ENCODE data around the gene EFCAB9. TPM values are rescaled to one million over a fixed set of nuclear protein-coding genes. Genes with fewer than 3 reads are reported as not detected.

The EFCAB9 gene
- total and polyA plus RNA-seq, 2 of the 8 experiments (the other 6 are each of a cell fraction or from before 2014, with no cell fraction given) = not detected

DNA sequence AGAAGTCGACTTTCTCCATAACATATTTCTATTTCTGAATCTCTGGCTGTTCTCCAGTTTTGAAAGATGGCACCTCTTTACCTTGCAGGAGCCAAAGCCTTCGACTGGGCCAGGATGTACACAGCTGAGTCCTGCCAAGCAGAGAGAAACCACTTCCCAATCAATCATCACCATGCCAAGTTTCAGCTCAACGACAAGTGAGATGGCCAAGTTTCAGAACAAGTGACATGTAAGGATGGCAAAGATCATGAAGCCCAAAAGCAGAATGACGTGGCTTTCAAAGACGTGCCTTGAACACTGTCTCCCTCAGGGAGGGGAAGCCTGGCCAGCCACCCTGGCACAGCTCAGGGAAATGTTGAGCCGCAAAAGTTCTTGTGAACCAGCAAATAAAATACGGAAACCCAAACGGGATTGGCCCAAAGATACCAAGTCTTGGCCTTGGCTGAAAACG lies 23.7 kb upstream of the EFCAB9 start:
- DNase-seq (ENCODE audit: low read depth in 1 of 2, low spot score in 2 of 2) = no peak
- Histone ChIP-seq H3K56ac (replicated peaks; ENCODE audit: insufficient read length, low read depth, low read length) (no peak overlapping the region), H2BK120ac (replicated peaks; ENCODE audit: low read depth, low read length) (no peak overlapping the region), H2AK5ac (ENCODE audit: low read depth, low read length) (no peak overlapping the region; the same call in 1 of the 2 replicates), H3K9ac (replicated peaks in 1 of 4; ENCODE audit: extremely low read depth in 1 of 4, low read depth in 3 of 4, low read length in 3 of 4) (no peak overlapping the region), H3K23ac (ENCODE audit: insufficient read length) (no peak overlapping the region), H4K91ac (replicated peaks; ENCODE audit: insufficient read length, low read length) (no peak overlapping the region), H3K9me3 (ENCODE audit: insufficient read depth in 2 of 2, low read depth in 1 of 2, low read length in 1 of 2) (no peaks in the 10 kb centered on the region), H2AFZ (ENCODE audit: low read length) (no peak overlapping the region), H3K4me3 (ENCODE audit: extremely low read depth in 1 of 4, insufficient read depth in 2 of 4, low read depth in 3 of 4, low read length in 4 of 4) (no peak overlapping the region), H2BK20ac (ENCODE audit: low read length) (no peak overlapping the region), H3K4me1 (replicated peaks in 1 of 4; ENCODE audit: control insufficient read depth in 3 of 4, insufficient read depth in 4 of 4, low read length in 3 of 4) (peaks cover 0 to 10% (median 4%) of the 10 kb centered on the region in 4 experiments; a peak in 4 of 7 replicates), H4K5ac (ENCODE audit: insufficient read length, low read depth, low read length) (no peak overlapping the region), H3K18ac (ENCODE audit: extremely low read depth, low read length) (no peak overlapping the region), H3K36me3 (ENCODE audit: control insufficient read depth in 2 of 4, insufficient read depth in 4 of 4, low read length in 3 of 4) (no peaks in the 10 kb centered on the region), H2BK12ac (ENCODE audit: low read depth, low read length) (no peak overlapping the region), H4K20me1 (replicated peaks in 1 of 2; ENCODE audit: control insufficient read depth in 1 of 2, insufficient read depth in 2 of 2, low read length in 2 of 2) (no peaks in the 10 kb centered on the region), H3K79me1 (ENCODE audit: low read depth, low read length) (peaks cover 8% of the 10 kb centered on the region; the same call in 1 of the 2 replicates), H3K4ac (replicated peaks; ENCODE audit: insufficient read length, low read depth, low read length) (no peak overlapping the region), H3K27me3 (replicated peaks in 1 of 4; ENCODE audit: control insufficient read depth in 3 of 4, extremely low read depth in 1 of 4, insufficient read depth in 3 of 4, low read length in 3 of 4) (no peaks in the 10 kb centered on the region), H3K14ac (ENCODE audit: insufficient read length) (no peak overlapping the region), H4K8ac (ENCODE audit: extremely low read depth, insufficient read depth, low read length) (no peak overlapping the region), H3K23me2 (ENCODE audit: low read depth, low read length) (no peaks in the 10 kb centered on the region; the same call in 1 of the 2 replicates), H3K27ac (ENCODE audit: low read depth, low read length) (no peak overlapping the region), H2BK5ac (ENCODE audit: low read depth, low read length) (no peak overlapping the region), H3K4me2 (ENCODE audit: insufficient read depth in 1 of 2, low read depth in 2 of 2, low read length in 2 of 2) (no peak overlapping the region), H2BK15ac (ENCODE audit: low read length) (no peak overlapping the region), H3K79me2 (ENCODE audit: control insufficient read depth in 1 of 2, insufficient read depth in 2 of 2, low read length in 2 of 2) (no peaks in the 10 kb centered on the region)
- ChIA-PET POLR2A (ENCODE audit: partially characterized antibody) (interaction anchor here (0.9 kb wide), 1 partner anchor 9 kb away, joined by 3 read pairs; no protein-coding TSS in a partner anchor), CTCF (ENCODE audit: partially characterized antibody) (interaction anchor here (0.5 to 1.0 kb wide), 3 partner anchors 18 to 470 kb away, joined by 3 to 4 read pairs (median 3); partner anchors contain the start of gene STK10)
- 87% methylated on average over 9 of the region's 9 CpGs; no CpG with 5 or more reads in 1 of the 2 experiments for WGBS, 2 experiments (ENCODE audit: extremely low coverage in 1 of 2, insufficient coverage in 1 of 2, insufficient read length in 1 of 2, insufficient replicate concordance in 2 of 2, low coverage in 1 of 2, low lambda C conversion rate in 2 of 2, missing lambda C conversion rate in 1 of 2)
- no peak for FAIRE-seq
- TF ChIP-seq SP4 (IDR thresholded peaks at IDR 0.05; ENCODE audit: low read length) = no peak
- TF ChIP-seq BRCA1 (IDR thresholded peaks at IDR 0.05; ENCODE audit: low read depth, low read length) = no peak
- TF ChIP-seq ZNF274 (IDR thresholded peaks at IDR 0.05; ENCODE audit: borderline replicate concordance, extremely low read depth, low read length) = no peak
- TF ChIP-seq SUZ12 (IDR thresholded peaks at IDR 0.05; ENCODE audit: low read length) = no peak
- no peak for TF ChIP-seq RAD21 (IDR thresholded peaks at IDR 0.05 in 1 of 2, conservative IDR thresholded peaks at IDR 0.05 in 1 of 2; ENCODE audit: low read depth in 2 of 2, low read length in 2 of 2)
- no peak for TF ChIP-seq SP1 (IDR thresholded peaks at IDR 0.05; ENCODE audit: low read depth, low read length)
- no peak for TF ChIP-seq EP300 (IDR thresholded peaks at IDR 0.05; ENCODE audit: borderline replicate concordance in 1 of 2, low read depth in 2 of 2, low read length in 2 of 2)
- TF ChIP-seq, protein P1, sequence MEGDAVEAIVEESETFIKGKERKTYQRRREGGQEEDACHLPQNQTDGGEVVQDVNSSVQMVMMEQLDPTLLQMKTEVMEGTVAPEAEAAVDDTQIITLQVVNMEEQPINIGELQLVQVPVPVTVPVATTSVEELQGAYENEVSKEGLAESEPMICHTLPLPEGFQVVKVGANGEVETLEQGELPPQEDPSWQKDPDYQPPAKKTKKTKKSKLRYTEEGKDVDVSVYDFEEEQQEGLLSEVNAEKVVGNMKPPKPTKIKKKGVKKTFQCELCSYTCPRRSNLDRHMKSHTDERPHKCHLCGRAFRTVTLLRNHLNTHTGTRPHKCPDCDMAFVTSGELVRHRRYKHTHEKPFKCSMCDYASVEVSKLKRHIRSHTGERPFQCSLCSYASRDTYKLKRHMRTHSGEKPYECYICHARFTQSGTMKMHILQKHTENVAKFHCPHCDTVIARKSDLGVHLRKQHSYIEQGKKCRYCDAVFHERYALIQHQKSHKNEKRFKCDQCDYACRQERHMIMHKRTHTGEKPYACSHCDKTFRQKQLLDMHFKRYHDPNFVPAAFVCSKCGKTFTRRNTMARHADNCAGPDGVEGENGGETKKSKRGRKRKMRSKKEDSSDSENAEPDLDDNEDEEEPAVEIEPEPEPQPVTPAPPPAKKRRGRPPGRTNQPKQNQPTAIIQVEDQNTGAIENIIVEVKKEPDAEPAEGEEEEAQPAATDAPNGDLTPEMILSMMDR (IDR thresholded peaks at IDR 0.05; ENCODE audit: control extremely low read depth in 1 of 3, insufficient read depth in 1 of 3, low read depth in 1 of 3, low read length in 3 of 3) = no peak
- no peak for TF ChIP-seq EGR1 (IDR thresholded peaks at IDR 0.05; ENCODE audit: borderline replicate concordance, low read depth, low read length)
- TF ChIP-seq RFX5 (IDR thresholded peaks at IDR 0.05; ENCODE audit: borderline replicate concordance, low read depth, low read length) = no peak
- TF ChIP-seq SRF (IDR thresholded peaks at IDR 0.05; ENCODE audit: low read depth, low read length) = no peak

Data from H1 (cell line).